ENCODE measurements around the gene CUL1. TPM values are rescaled to one million over a fixed set of nuclear protein-coding genes. Genes with fewer than 3 reads are reported as not detected.

CUL1 gene
- total and polyA plus RNA-seq, 2 experiments from 2014 or later = 35.6 to 71.3 TPM

DNA sequence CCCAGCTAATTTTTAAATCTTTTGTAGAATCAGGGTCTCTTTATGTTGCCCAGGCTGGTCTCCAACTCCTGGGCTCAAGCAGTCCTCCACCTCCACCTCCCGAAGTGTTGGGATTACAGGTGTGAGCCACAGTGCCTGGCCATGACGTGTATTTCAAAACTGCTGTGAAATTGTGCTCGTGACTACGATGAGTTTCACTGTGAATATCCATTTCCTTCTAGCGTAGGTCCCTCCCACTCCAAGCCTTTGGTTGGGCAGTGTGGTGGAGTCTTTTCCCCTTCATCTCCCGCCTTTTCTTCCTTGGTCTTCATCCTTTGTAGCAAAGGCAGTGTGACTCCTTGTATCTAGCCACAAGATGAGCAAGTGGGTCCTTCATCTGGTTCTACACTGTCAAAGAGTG lies 56.2 kb downstream of the CUL1 start (continued):
- TF ChIP-seq ZNF462 (CRISPR knock-in tag; IDR thresholded peaks at IDR 0.05) (no peak), JUNB (IDR thresholded peaks at IDR 0.05; ENCODE audit: unreplicated experiment) (no peak)

- H3K36me3 Mint-ChIP-seq (ENCODE audit: low read depth) = peaks cover 33% of the 10 kb centered on the region
- TF ChIP-seq, protein P1, sequence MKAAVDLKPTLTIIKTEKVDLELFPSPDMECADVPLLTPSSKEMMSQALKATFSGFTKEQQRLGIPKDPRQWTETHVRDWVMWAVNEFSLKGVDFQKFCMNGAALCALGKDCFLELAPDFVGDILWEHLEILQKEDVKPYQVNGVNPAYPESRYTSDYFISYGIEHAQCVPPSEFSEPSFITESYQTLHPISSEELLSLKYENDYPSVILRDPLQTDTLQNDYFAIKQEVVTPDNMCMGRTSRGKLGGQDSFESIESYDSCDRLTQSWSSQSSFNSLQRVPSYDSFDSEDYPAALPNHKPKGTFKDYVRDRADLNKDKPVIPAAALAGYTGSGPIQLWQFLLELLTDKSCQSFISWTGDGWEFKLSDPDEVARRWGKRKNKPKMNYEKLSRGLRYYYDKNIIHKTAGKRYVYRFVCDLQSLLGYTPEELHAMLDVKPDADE (IDR thresholded peaks at IDR 0.05) = no peak
- TF ChIP-seq, protein P2, sequence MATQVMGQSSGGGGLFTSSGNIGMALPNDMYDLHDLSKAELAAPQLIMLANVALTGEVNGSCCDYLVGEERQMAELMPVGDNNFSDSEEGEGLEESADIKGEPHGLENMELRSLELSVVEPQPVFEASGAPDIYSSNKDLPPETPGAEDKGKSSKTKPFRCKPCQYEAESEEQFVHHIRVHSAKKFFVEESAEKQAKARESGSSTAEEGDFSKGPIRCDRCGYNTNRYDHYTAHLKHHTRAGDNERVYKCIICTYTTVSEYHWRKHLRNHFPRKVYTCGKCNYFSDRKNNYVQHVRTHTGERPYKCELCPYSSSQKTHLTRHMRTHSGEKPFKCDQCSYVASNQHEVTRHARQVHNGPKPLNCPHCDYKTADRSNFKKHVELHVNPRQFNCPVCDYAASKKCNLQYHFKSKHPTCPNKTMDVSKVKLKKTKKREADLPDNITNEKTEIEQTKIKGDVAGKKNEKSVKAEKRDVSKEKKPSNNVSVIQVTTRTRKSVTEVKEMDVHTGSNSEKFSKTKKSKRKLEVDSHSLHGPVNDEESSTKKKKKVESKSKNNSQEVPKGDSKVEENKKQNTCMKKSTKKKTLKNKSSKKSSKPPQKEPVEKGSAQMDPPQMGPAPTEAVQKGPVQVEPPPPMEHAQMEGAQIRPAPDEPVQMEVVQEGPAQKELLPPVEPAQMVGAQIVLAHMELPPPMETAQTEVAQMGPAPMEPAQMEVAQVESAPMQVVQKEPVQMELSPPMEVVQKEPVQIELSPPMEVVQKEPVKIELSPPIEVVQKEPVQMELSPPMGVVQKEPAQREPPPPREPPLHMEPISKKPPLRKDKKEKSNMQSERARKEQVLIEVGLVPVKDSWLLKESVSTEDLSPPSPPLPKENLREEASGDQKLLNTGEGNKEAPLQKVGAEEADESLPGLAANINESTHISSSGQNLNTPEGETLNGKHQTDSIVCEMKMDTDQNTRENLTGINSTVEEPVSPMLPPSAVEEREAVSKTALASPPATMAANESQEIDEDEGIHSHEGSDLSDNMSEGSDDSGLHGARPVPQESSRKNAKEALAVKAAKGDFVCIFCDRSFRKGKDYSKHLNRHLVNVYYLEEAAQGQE (IDR thresholded peaks at IDR 0.05; ENCODE audit: unreplicated experiment) = no peak
- TF ChIP-seq STAT1 (IDR thresholded peaks at IDR 0.05; ENCODE audit: unreplicated experiment) (no peak), ZNF114 (CRISPR knock-in tag; IDR thresholded peaks at IDR 0.05) (no peak), ZNF331 (CRISPR knock-in tag; IDR thresholded peaks at IDR 0.05; ENCODE audit: low read depth) (no peak), CREB1 (CRISPR knock-in tag; IDR thresholded peaks at IDR 0.05; ENCODE audit: low read depth) (no peak), EZH2phosphoT487 (IDR thresholded peaks at IDR 0.05; ENCODE audit: unreplicated experiment) (no peak), EZH2 (IDR thresholded peaks at IDR 0.05; ENCODE audit: low read depth, unreplicated experiment) (no peak), JUNB (IDR thresholded peaks at IDR 0.05; ENCODE audit: unreplicated experiment) (no peak)
Observed at GRCh38 chr7:148761499-148762278, 63.0 kb downstream of the CUL1 start.

More at GRCh38 chr7:148761499-148762278, 63.0 kb downstream of the CUL1 start:
- Histone ChIP-seq H3K4me2 (no peak overlapping the region), H3K27me3 (ENCODE audit: insufficient read depth) (no peaks in the 10 kb centered on the region), H2AFZ (no peak overlapping the region), H3K79me2 (replicated peaks; ENCODE audit: insufficient read depth) (no peaks in the 10 kb centered on the region), H4K20me1 (replicated peaks; ENCODE audit: insufficient read depth) (no peaks in the 10 kb centered on the region), H3K4me1 (ENCODE audit: insufficient read depth) (no peaks in the 10 kb centered on the region), H3K27ac (ENCODE audit: low read depth) (no peak overlapping the region), H3K9me2 (ENCODE audit: insufficient read depth) (no peaks in the 10 kb centered on the region), H3F3A (replicated peaks; ENCODE audit: low read depth) (no peaks in the 10 kb centered on the region), H3K36me3 (ENCODE audit: insufficient read depth) (peaks cover 1% of the 10 kb centered on the region; the same call in 1 of the 2 replicates), H3K4me3 (no peak overlapping the region)
- peaks cover 2% of the 10 kb centered on the region for H3K27me3 Mint-ChIP-seq (ENCODE audit: insufficient read depth, low read depth, poor library complexity)
- no peak for DNase-seq (ENCODE audit: low spot score)
- H3K4me3 Mint-ChIP-seq = no peak overlapping the region
- no peak overlapping the region for H3K27ac Mint-ChIP-seq
- no peaks in the 10 kb centered on the region for H3K9me3 Mint-ChIP-seq
- no peaks in the 10 kb centered on the region for H3K4me1 Mint-ChIP-seq
- no peak for ATAC-seq
